ENCODE results near the gene NIFK. TPM values are rescaled to one million over a fixed set of nuclear protein-coding genes. Genes with fewer than 3 reads are reported as not detected.

Gene NIFK
- polyA plus RNA-seq, 1 experiment, result 52.8 TPM

- H3K27me3 ChIP-seq (ENCODE audit: control insufficient read depth, insufficient read depth, low read length), result peaks cover 6% of the 10 kb centered on the region
- TF ChIP-seq CTCF (IDR thresholded peaks at IDR 0.05; ENCODE audit: low read depth, low read length), result no peak
- H3K27ac ChIP-seq (ENCODE audit: low read depth, low read length), result no peak overlapping the region
- H3K9me3 ChIP-seq (ENCODE audit: control insufficient read depth, insufficient read depth, low read length), result peaks cover 20% of the 10 kb centered on the region
- H3K4me3 ChIP-seq (ENCODE audit: low read depth, low read length), result no peak overlapping the region
- ChIA-PET POLR2A (no interaction called here), CTCF (no interaction called here)
- DNase-seq (ENCODE audit: low read depth, low spot score), result no peak
Measured at GRCh38 chr2:121682396-121683298, 54.0 kb downstream of the NIFK start.

- Histone ChIP-seq H3K27ac (ENCODE audit: low read depth, low read length) (no peak overlapping the region), H3K9me3 (ENCODE audit: control insufficient read depth, insufficient read depth, low read length) (peaks cover 12% of the 10 kb centered on the region), H3K27me3 (ENCODE audit: control insufficient read depth, insufficient read depth, low read length) (peaks cover 10% of the 10 kb centered on the region), H3K4me3 (ENCODE audit: low read depth, low read length) (no peak overlapping the region)
- TF ChIP-seq CTCF (IDR thresholded peaks at IDR 0.05; ENCODE audit: low read depth, low read length), result no peak
- CTCF ChIA-PET, result interaction anchor here (2.3 kb wide), 1 partner anchor 11 kb away, joined by 7 read pairs; no protein-coding TSS in a partner anchor
- DNase-seq (ENCODE audit: low read depth, low spot score), result no peak
- POLR2A ChIA-PET, result no interaction called here
Measured at GRCh38 chr2:121677855-121678254, 58.8 kb downstream of the NIFK start.

Other genes with a start within 250 kb of the NIFK start
- not detected in 2 replicates for gene RNU4ATAC, start 206.0 kb downstream of the NIFK start, polyA plus RNA-seq (2011; rRNA removed)
- 12.8 and 18.7 TPM in 2 replicates for gene CLASP1, start 87.4 kb downstream of the NIFK start, polyA plus RNA-seq (2011; rRNA removed)
- 61.0 and 77.3 TPM in 2 replicates for gene TSN, start 18.8 kb upstream of the NIFK start, polyA plus RNA-seq (2011; rRNA removed)